ENCODE measurements around the gene VWA3B. TPM values are rescaled to one million over a fixed set of nuclear protein-coding genes. Genes with fewer than 3 reads are reported as not detected.

Gene VWA3B
- total RNA-seq, 1 experiment from 2014 or later = not detected

- H3K36me3 Mint-ChIP-seq (ENCODE audit: insufficient read depth, unreplicated experiment) = no peaks in the 10 kb centered on the region
- H3K4me1 Mint-ChIP-seq (ENCODE audit: low read depth, unreplicated experiment) = no peaks in the 10 kb centered on the region
- BruUV-seq (replicated peaks) = no TSS peak
- no peak overlapping the region for H3K4me3 Mint-ChIP-seq (ENCODE audit: low read depth, unreplicated experiment)
- intact Hi-C loops (cut with micrococcal nuclease; ENCODE audit: unreplicated experiment) = no loop called here
- H3K27ac Mint-ChIP-seq (ENCODE audit: unreplicated experiment) = no peak overlapping the region
- no peaks in the 10 kb centered on the region for H3K9me3 Mint-ChIP-seq (ENCODE audit: low read depth, unreplicated experiment)
- CTCF ChIA-PET = no interaction called here
- peaks cover 41% of the 10 kb centered on the region for H3K27me3 Mint-ChIP-seq (ENCODE audit: unreplicated experiment)
- no peak for DNase-seq
- no peak for TF ChIP-seq CTCF (IDR thresholded peaks at IDR 0.05; ENCODE audit: unreplicated experiment)
Measured at GRCh38 chr2:98356729-98357128, 269.8 kb downstream of the VWA3B start.

- Mint-ChIP-seq H3K4me1 (ENCODE audit: low read depth, unreplicated experiment) (no peaks in the 10 kb centered on the region), H3K36me3 (ENCODE audit: insufficient read depth, unreplicated experiment) (no peaks in the 10 kb centered on the region), H3K27ac (ENCODE audit: unreplicated experiment) (no peak overlapping the region), H3K27me3 (ENCODE audit: unreplicated experiment) (peaks cover 32% of the 10 kb centered on the region), H3K4me3 (ENCODE audit: low read depth, unreplicated experiment) (no peak overlapping the region), H3K9me3 (ENCODE audit: low read depth, unreplicated experiment) (no peaks in the 10 kb centered on the region)
- DNase-seq = no peak
- no peak for TF ChIP-seq CTCF (IDR thresholded peaks at IDR 0.05; ENCODE audit: unreplicated experiment)
- intact Hi-C loops (cut with micrococcal nuclease; ENCODE audit: unreplicated experiment) = no loop called here
- CTCF ChIA-PET = no interaction called here
- no TSS peak for BruUV-seq (replicated peaks)
Measured at GRCh38 chr2:98357849-98358248, 270.9 kb downstream of the VWA3B start.

- H3K27me3 Mint-ChIP-seq (ENCODE audit: unreplicated experiment) = peaks cover 44% of the 10 kb centered on the region
- DNase-seq = no peak
- intact Hi-C loops (cut with micrococcal nuclease; ENCODE audit: unreplicated experiment) = no loop called here
- H3K36me3 Mint-ChIP-seq (ENCODE audit: insufficient read depth, unreplicated experiment) = no peaks in the 10 kb centered on the region
- H3K9me3 Mint-ChIP-seq (ENCODE audit: low read depth, unreplicated experiment) = no peaks in the 10 kb centered on the region
- no peaks in the 10 kb centered on the region for H3K4me1 Mint-ChIP-seq (ENCODE audit: low read depth, unreplicated experiment)
- H3K27ac Mint-ChIP-seq (ENCODE audit: unreplicated experiment) = no peak overlapping the region
- TF ChIP-seq CTCF (IDR thresholded peaks at IDR 0.05; ENCODE audit: unreplicated experiment) = no peak
- CTCF ChIA-PET = no interaction called here
- H3K4me3 Mint-ChIP-seq (ENCODE audit: low read depth, unreplicated experiment) = no peak overlapping the region
- no TSS peak for BruUV-seq (replicated peaks)
Measured at GRCh38 chr2:98359986-98360385, 273.0 kb downstream of the VWA3B start.

Other genes starting within 250 kb of the VWA3B start
- gene TMEM131, start 91.2 kb upstream of the VWA3B start, total RNA-seq (2022) = 25.4 and 29.2 TPM in 2 replicates